ENCODE results near the gene FHAD1.

FHAD1 gene

DNA sequence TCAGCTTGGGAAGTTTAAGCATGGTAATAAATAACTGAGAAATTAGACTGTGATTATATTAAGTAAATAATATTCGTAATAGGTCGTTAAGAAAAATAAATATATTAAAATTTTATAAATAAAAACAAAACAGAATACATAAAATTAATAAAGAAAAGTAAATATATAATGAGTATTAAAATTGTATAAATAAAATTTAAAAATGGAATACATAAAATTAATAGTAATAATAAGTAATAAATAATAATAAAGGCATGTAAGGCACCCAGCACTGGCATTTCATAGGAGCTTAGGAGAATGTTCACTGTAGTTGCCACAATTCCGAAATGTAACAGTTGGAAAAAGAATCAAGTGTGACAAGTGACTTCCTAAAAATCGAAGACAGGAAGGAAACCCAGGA is 45.8 kb upstream of the FHAD1 start:
- no peak for TF ChIP-seq ISL1 (CRISPR knock-in tag; IDR thresholded peaks at IDR 0.05)
- TF ChIP-seq SNAI2 (CRISPR knock-in tag; IDR thresholded peaks at IDR 0.05): no peak
- no peak for TF ChIP-seq CSRNP3 (CRISPR knock-in tag; IDR thresholded peaks at IDR 0.05)
- TF ChIP-seq ZNF8 (CRISPR knock-in tag; IDR thresholded peaks at IDR 0.05): no peak
- no peak for TF ChIP-seq ZC3H10 (CRISPR knock-in tag; IDR thresholded peaks at IDR 0.05)
- TF ChIP-seq ESRRG (CRISPR knock-in tag; IDR thresholded peaks at IDR 0.05): no peak
- TF ChIP-seq, protein P1, sequence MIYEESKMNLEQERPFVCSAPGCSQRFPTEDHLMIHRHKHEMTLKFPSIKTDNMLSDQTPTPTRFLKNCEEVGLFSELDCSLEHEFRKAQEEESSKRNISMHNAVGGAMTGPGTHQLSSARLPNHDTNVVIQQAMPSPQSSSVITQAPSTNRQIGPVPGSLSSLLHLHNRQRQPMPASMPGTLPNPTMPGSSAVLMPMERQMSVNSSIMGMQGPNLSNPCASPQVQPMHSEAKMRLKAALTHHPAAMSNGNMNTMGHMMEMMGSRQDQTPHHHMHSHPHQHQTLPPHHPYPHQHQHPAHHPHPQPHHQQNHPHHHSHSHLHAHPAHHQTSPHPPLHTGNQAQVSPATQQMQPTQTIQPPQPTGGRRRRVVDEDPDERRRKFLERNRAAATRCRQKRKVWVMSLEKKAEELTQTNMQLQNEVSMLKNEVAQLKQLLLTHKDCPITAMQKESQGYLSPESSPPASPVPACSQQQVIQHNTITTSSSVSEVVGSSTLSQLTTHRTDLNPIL (CRISPR knock-in tag; IDR thresholded peaks at IDR 0.05; ENCODE audit: low read depth): no peak
- no peak for TF ChIP-seq POU6F1 (CRISPR knock-in tag; IDR thresholded peaks at IDR 0.05; ENCODE audit: borderline replicate concordance, low read depth)
- TF ChIP-seq ZNF565 (CRISPR knock-in tag; conservative IDR thresholded peaks at IDR 0.05; ENCODE audit: low read depth): no peak
- TF ChIP-seq ZFP3 (CRISPR knock-in tag; IDR thresholded peaks at IDR 0.05): no peak
- no peak for TF ChIP-seq OSR1 (CRISPR knock-in tag; IDR thresholded peaks at IDR 0.05)
- TF ChIP-seq GLIS3 (CRISPR knock-in tag; IDR thresholded peaks at IDR 0.05): no peak
- TF ChIP-seq TCF4 (CRISPR knock-in tag; IDR thresholded peaks at IDR 0.05; ENCODE audit: borderline replicate concordance): no peak
- no peak for TF ChIP-seq RARB (CRISPR knock-in tag; IDR thresholded peaks at IDR 0.05)
- ATAC-seq: no peak

DNA sequence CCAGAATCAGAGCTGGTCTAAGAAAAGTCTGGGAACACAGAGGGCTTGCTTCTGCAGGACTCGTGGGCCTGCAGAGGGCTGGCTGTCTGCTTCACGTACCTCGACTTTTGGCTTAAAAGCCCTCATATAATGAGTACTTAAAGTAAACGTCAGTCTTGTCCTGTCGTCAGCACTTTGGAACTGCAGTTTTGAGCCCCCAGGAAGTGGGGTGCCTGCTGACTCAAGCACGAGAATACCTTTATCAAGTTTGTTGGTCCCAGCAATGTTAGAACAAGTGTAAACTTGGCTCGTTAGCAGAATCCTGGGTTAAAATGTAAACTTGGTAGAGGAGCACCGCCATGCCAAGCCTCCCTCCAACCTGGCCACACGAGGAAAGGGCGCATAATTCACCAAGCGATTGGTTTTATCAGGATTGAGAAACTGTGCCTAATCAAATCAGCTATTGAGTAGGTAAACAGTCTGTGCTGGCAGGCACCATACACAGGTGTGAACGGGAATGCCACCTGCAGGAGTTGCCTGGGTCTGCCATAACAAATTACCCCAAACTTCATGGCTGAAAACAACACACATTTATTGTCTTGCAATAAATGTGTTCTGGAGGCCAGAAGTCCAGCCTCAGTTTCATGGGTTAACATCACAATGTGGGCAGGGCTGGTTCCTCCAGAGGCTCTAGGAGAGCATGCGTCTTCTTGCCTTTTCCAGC is 45.0 kb upstream of the FHAD1 start:
- TF ChIP-seq BACH2 (CRISPR knock-in tag; IDR thresholded peaks at IDR 0.05; ENCODE audit: borderline replicate concordance) (no peak), ZNF8 (CRISPR knock-in tag; IDR thresholded peaks at IDR 0.05) (no peak), TCF4 (CRISPR knock-in tag; IDR thresholded peaks at IDR 0.05; ENCODE audit: borderline replicate concordance) (no peak), GLIS3 (CRISPR knock-in tag; IDR thresholded peaks at IDR 0.05) (no peak), CSRNP3 (CRISPR knock-in tag; IDR thresholded peaks at IDR 0.05) (no peak), PPARA (CRISPR knock-in tag; IDR thresholded peaks at IDR 0.05; ENCODE audit: borderline replicate concordance) (no peak), ESRRG (CRISPR knock-in tag; IDR thresholded peaks at IDR 0.05) (no peak), OSR1 (CRISPR knock-in tag; IDR thresholded peaks at IDR 0.05) (no peak), SNAI2 (CRISPR knock-in tag; IDR thresholded peaks at IDR 0.05) (no peak), TSHZ2 (CRISPR knock-in tag; IDR thresholded peaks at IDR 0.05) (no peak), ISL1 (CRISPR knock-in tag; IDR thresholded peaks at IDR 0.05) (no peak), TOX (CRISPR knock-in tag; IDR thresholded peaks at IDR 0.05; ENCODE audit: borderline replicate concordance) (no peak), ZFP30 (CRISPR knock-in tag; IDR thresholded peaks at IDR 0.05) (no peak), ZFP3 (CRISPR knock-in tag; IDR thresholded peaks at IDR 0.05) (no peak)
- TF ChIP-seq, protein P2, sequence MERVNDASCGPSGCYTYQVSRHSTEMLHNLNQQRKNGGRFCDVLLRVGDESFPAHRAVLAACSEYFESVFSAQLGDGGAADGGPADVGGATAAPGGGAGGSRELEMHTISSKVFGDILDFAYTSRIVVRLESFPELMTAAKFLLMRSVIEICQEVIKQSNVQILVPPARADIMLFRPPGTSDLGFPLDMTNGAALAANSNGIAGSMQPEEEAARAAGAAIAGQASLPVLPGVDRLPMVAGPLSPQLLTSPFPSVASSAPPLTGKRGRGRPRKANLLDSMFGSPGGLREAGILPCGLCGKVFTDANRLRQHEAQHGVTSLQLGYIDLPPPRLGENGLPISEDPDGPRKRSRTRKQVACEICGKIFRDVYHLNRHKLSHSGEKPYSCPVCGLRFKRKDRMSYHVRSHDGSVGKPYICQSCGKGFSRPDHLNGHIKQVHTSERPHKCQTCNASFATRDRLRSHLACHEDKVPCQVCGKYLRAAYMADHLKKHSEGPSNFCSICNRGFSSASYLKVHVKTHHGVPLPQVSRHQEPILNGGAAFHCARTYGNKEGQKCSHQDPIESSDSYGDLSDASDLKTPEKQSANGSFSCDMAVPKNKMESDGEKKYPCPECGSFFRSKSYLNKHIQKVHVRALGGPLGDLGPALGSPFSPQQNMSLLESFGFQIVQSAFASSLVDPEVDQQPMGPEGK (CRISPR knock-in tag; IDR thresholded peaks at IDR 0.05; ENCODE audit: borderline replicate concordance): no peak
- ATAC-seq: no peak

All from SK-N-SH treated with all-trans-retinoic acid at 6 μM for 48 hours (cell line).